DND-41 (cell line): ENCODE data around the gene KIRREL2.
A peak's percentile ranks its signal among the peaks of the same experiment; 100 is the strongest.

Source experiments
- ATAC-seq: fragments of 200-7000 bp; cut with Tn5 transposase; 3 replicates; pipeline ENCODE4 v1.9.1; 2021; ENCODE audit warnings: low read depth; ENCODE audit not compliant: insufficient read depth
- DNase-seq: peaks from one replicate; pipeline ENCODE4 v3.0.0-alpha.2; 2020
- H2AFZ ChIP-seq: 2 replicates; pipeline ENCODE4 v1.6.0; 2012; ENCODE audit warnings: low read depth, low read length
- H3K27ac ChIP-seq: 2 replicates; pipeline ENCODE4 v1.5.1; 2012; ENCODE audit warnings: low read length, inconsistent platforms
- H3K27me3 ChIP-seq: fragments of 200-600 bp; sonication (generic); 2 replicates; pipeline ENCODE4 v1.6.0; 2012; ENCODE audit warnings: low read length, mild to moderate bottlenecking, inconsistent platforms; ENCODE audit not compliant: insufficient read depth, poor library complexity
- H3K36me3 ChIP-seq: 2 replicates; pipeline ENCODE4 v1.5.1; 2012; ENCODE audit warnings: low read length, inconsistent platforms; ENCODE audit not compliant: insufficient read depth
- H3K4me1 ChIP-seq: 2 replicates; pipeline ENCODE4 v1.5.1; 2012; ENCODE audit warnings: mild to moderate bottlenecking, low read length; ENCODE audit not compliant: insufficient read depth
- H3K4me2 ChIP-seq: 2 replicates; pipeline ENCODE4 v1.6.0; 2012; ENCODE audit warnings: mild to moderate bottlenecking, moderate library complexity, low read length, inconsistent platforms; ENCODE audit not compliant: insufficient read depth
- H3K4me3 ChIP-seq, 2 experiments: fragments of 200-600 bp in 1 of 2; shearing (Covaris generic) in 1 of 2; 2 replicates each; pipeline ENCODE4 v1.5.1; 2012 to 2016; ENCODE audit warnings: inconsistent platforms in 2 of 2, low read length in 2 of 2, mild to moderate bottlenecking in 2 of 2, low read depth in 1 of 2, moderate library complexity in 1 of 2
- H3K79me2 ChIP-seq: 2 replicates; pipeline ENCODE4 v1.6.0; 2012; ENCODE audit warnings: low read length, inconsistent platforms; ENCODE audit not compliant: insufficient read depth
- H3K9ac ChIP-seq: 2 replicates; pipeline ENCODE4 v1.6.0; 2012; ENCODE audit warnings: low read depth, mild to moderate bottlenecking, inconsistent platforms, low read length, moderate library complexity
- H3K9me3 ChIP-seq: 2 replicates; pipeline ENCODE4 v1.5.1; 2012; ENCODE audit warnings: low read length, moderate library complexity, mild to moderate bottlenecking, inconsistent platforms; ENCODE audit not compliant: insufficient read depth, severe bottlenecking
- H4K20me1 ChIP-seq: 2 replicates; pipeline ENCODE4 v1.6.0; 2012; ENCODE audit warnings: low read length; ENCODE audit not compliant: insufficient read depth
- CTCF ChIP-seq: IDR thresholded peaks from 2 replicates; pipeline ENCODE4 v1.5.1; 2012; ENCODE audit warnings: borderline replicate concordance, low read length, moderate library complexity, mild to moderate bottlenecking; ENCODE audit not compliant: poor library complexity, severe bottlenecking; ENCODE audit errors: extremely low read depth
- EZH2 ChIP-seq: IDR thresholded peaks from 3 replicates; pipeline ENCODE4 v1.6.1; 2012; ENCODE audit warnings: borderline replicate concordance, low read depth, mild to moderate bottlenecking, moderate library complexity, low read length, inconsistent platforms; ENCODE audit not compliant: severe bottlenecking

Gene KIRREL2

GRCh38 chr19:35911173-35911572, 54.5 kb downstream of the KIRREL2 start:
- no peaks in the 10 kb centered on the region for H3K79me2 ChIP-seq
- H4K20me1 ChIP-seq: no peaks in the 10 kb centered on the region
- H3K4me3 ChIP-seq: no peak overlapping the region
- H3K4me2 ChIP-seq: no peak overlapping the region
- H3K9me3 ChIP-seq: no peaks in the 10 kb centered on the region
- no peak overlapping the region for H3K9ac ChIP-seq
- peaks cover 10% of the 10 kb centered on the region for H3K4me1 ChIP-seq
- no peak for DNase-seq
- no peaks in the 10 kb centered on the region for H3K27me3 ChIP-seq
- ATAC-seq: no peak
- H3K27ac ChIP-seq: no peak overlapping the region
- no peak overlapping the region for H2AFZ ChIP-seq
- H3K36me3 ChIP-seq: no peaks in the 10 kb centered on the region
- TF ChIP-seq EZH2: no peak
- TF ChIP-seq CTCF: no peak

DNA sequence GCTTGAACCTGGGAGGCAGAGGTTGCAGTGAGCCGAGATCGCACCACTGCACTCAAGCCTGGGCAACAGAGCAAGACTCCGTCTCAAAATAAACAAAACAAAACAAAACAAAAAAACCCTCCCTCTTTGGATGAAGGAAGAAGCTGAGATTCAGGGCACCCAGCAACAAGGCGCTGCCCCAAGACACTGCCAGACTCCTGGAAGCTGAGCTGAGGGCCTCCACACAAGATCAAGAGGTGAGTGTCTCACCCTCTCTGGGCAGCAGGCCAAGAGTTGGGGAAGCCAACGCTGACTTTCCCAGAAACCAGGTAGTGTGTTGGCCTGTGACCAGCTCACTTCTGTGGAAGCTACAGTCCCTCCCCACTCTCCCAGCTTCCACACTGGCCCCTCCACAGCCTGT, 55.1 kb downstream of the KIRREL2 start:
- Histone ChIP-seq H4K20me1 (no peaks in the 10 kb centered on the region), H3K9me3 (no peaks in the 10 kb centered on the region), H3K79me2 (no peaks in the 10 kb centered on the region), H2AFZ (no peak overlapping the region), H3K4me2 (no peak overlapping the region), H3K9ac (no peak overlapping the region), H3K4me3 (no peak overlapping the region), H3K36me3 (no peaks in the 10 kb centered on the region), H3K27ac (no peak overlapping the region), H3K4me1 (peaks cover 10% of the 10 kb centered on the region), H3K27me3 (no peaks in the 10 kb centered on the region)
- no peak for TF ChIP-seq CTCF
- no peak for TF ChIP-seq EZH2
- DNase-seq: peak; percentile 22
- no peak for ATAC-seq

- Histone ChIP-seq H3K4me3 (no peak overlapping the region), H3K9me3 (no peaks in the 10 kb centered on the region), H2AFZ (no peak overlapping the region), H3K4me1 (peaks cover 10% of the 10 kb centered on the region), H3K27me3 (no peaks in the 10 kb centered on the region), H3K4me2 (no peak overlapping the region), H3K9ac (no peak overlapping the region), H3K36me3 (no peaks in the 10 kb centered on the region), H3K27ac (no peak overlapping the region), H4K20me1 (no peaks in the 10 kb centered on the region), H3K79me2 (no peaks in the 10 kb centered on the region)
- DNase-seq: no peak
- no peak for ATAC-seq
- TF ChIP-seq EZH2 (no peak), CTCF (no peak)
These were observed 56.9 kb downstream of the KIRREL2 start for GRCh38 chr19:35913589-35913988.

- Histone ChIP-seq H3K79me2 (no peaks in the 10 kb centered on the region), H3K27ac (no peak overlapping the region), H3K4me2 (no peak overlapping the region), H4K20me1 (no peaks in the 10 kb centered on the region), H3K4me3 (no peak overlapping the region), H2AFZ (no peak overlapping the region), H3K36me3 (no peaks in the 10 kb centered on the region), H3K9ac (no peak overlapping the region), H3K9me3 (no peaks in the 10 kb centered on the region), H3K4me1 (no peaks in the 10 kb centered on the region), H3K27me3 (no peaks in the 10 kb centered on the region)
- no peak for TF ChIP-seq EZH2
- TF ChIP-seq CTCF: no peak
- ATAC-seq (no peak), DNase-seq (no peak)
These were observed 58.7 kb downstream of the KIRREL2 start for GRCh38 chr19:35915443-35915842.
